ENCODE data around the gene PLSCR3.
"Not testable (repeated sequence)": the region's sequence is repeated elsewhere in the genome, so short reads cannot be mapped to it uniquely, and the experiment has no call there.

PLSCR3 gene

DNA sequence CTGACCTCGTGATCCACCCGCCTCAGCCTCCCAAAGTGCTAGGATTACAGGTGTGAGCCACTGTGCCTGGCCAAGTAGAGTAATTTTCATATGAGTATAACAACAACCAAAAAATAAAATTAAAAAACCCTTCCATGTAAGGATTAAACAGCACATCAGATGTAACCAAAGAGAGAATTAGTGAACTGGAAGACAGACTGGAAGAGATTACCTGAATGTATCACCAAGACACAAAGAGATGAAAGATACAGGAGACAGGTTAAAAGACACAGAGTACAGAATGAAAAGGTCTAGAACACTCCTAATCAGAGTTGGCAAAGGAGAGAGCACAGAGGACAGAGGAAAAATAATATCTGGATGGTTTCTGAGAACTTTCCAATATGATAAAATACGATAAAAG, 15.2 kb downstream of the PLSCR3 start:
- no peak for DNase-seq

DNA sequence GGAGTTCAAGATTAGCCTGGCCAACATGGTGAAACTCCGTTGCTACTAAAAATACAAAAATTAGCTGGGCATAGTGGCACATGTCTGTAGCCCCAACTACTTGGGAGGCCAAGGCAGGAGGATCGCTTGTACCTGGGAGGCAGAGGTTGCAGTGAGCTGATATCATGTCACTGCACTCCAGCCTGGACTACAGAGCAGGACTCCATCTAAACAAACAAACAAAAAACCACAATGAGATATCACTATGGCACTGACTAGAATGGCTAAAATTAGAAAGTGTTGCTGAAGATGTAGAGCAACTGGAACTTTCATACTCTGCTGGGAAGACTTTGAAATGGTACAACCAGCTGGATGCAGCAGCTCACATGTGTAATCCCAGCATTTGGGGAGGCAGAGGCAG, 20.0 kb downstream of the PLSCR3 start:
- no peak for DNase-seq

DNA sequence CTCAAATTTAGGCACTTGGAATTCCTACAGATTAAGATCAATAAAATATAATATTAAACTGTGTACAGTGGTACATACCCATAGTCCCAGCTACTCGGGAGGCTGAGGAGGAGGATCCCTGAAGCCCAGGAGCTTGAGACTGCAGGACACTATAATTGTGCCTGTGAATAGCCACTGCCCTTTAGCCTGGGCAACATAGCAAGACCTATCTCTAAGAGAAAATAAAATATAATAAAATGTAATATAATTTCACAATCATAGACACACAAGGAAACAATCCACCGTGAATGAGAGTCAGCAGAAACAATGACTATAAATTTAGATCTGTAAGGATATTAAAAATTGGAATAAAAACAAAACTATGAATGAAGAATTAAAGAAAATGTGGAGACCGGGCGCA, 23.5 kb downstream of the PLSCR3 start:
- DNase-seq, result no peak

DNA sequence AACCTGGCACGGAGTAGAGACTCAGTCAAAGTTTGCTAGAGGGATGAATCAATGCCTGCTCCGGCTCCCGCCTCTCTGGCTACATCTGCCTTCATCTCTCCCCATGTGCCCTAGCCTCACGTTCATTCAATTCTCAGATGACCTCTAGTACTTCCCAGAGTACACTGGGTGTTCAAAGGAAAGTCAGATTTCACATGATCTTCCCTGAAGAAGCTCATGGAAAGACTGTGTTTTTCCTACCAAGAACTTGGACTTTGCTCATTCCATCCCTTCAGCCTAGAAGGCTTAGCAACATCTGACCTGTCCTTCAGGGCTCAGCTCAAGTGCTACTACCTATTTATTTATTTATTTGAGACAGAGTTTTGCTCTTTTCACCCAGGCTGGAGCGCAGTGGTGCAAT, 24.5 kb downstream of the PLSCR3 start:
- DNase-seq, result no peak

DNA sequence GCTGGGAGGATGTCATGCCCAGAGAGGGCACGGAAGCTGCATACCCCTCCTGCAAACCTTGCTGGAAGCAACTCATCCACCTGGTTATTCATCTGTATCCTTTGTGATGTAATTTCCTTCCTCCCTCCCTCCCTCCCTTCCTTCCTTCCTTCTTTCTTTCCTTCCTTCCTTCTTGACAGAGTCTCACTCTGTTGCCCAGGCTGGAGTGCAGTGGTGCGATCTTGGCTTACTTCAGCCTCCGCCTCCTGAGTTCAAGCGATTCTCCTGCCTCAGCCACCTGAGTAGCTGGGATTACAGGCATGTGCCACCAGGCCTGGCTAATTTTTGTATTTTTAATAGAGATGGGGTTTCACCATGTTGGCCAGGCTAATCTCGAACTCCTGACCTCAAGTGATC, 25.7 kb downstream of the PLSCR3 start:
- DNase-seq, result not testable (repeated sequence)

DNA sequence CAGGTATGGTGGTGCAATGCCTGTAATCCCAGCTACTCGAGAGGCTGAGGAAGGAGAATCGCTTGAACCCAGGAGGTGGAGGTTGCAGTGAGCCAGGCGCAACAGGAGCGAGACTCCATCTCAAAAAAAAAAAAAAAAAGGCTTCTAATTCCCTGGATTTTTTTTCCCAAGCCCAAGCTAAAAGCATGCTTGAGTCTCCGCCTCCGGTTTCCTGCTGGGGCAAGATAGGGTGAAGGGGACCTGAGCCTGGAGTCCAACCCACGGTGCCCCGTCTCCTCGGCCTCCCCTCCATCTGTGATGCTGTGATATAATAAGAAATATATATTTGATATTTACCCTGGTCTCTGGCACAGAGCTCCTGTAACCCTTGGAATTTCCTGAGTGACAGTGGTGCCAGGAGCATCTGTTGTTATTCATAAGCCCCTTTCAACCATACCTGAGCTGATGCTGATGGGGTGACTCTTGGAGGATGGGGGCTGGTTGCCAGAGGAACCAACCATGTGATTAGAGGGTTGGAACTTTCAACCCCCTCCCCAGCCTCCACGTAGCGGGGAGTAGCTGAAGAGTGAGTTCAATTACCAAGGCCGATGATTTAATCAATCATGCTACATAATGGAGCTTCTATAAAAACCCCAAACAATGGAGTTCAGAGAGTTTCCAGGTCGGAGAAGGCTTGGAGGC, 26.3 kb downstream of the PLSCR3 start:
- DNase-seq, result no peak

DNA sequence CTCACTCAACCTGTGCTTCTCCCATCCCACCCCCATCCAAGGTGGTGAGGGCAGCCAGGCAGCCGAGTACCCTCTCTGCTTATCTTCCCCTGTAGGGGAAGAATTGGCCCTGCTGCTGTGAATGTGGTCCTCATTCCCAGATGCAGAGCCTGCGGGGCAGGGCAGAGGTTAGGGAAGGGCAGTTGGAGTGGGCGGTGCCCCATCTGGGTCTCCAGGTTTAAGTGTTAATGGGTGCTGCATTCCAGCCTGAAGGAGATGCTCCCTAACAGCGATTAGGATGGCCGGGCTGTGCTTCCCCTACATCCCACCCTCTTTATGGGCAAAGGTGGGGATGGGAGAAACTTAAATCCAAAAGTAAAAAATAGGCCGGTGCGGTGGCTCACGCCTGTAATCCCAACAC, 27.2 kb downstream of the PLSCR3 start:
- no peak for DNase-seq

DNA sequence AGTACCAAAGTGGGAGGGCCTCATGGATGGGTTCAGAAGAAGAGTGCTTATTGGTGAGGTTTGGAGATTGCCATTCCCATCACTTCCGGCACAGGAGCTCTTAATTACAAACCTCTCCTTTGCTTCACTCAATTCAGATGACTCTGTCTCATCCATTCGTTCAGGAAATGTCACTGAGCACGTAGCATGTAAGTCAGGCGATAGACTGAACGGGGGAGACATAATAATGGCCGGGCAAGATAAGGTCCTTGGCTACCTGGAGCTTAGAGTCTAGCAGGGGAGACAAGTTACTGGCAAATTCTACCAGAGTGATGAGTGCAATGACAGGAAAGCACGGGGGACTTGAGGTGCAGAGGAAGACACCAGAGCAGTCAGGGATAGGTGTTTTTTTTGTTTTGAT, 28.4 kb downstream of the PLSCR3 start:
- DNase-seq, result not testable (repeated sequence)

DNA sequence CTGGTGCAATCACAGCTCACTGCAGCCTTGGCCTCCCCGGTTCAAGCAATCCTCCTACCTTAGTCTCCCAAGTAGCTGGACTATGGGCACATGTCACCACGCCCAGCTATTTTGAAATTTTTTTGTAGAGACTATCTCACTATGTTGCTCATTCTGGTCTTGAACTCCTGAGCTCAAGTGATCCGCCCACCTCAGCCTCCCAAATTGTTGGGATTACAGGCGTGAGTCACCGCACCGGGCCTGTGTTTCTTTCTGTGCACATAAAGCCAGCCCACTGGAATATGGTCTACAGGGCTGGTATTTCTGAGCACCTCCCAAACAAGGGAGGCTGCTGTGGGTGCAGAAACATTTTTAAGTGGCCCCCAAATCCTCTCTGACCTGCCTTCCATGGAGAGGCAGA, 31.0 kb downstream of the PLSCR3 start:
- no peak for DNase-seq

DNA sequence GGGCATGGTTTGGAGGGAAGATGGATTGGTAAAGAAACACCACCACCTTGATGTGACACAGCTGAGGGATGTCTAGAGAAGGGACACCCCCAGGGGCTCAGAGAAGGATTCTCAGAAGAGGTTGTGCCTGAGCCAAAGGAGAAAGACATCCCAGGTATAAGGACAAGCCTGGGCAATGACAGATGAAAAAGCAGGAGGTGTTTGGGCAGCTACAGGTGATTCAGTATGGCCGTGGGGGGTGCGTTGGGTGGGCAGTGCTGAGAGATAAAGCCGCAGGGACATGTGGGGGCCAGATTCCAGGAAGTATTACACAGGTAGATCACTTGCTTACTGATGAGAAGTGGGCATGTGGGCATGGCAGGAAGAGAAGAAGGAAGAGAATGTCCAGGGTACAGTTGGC, 32.4 kb downstream of the PLSCR3 start:
- DNase-seq, result no peak

DNA sequence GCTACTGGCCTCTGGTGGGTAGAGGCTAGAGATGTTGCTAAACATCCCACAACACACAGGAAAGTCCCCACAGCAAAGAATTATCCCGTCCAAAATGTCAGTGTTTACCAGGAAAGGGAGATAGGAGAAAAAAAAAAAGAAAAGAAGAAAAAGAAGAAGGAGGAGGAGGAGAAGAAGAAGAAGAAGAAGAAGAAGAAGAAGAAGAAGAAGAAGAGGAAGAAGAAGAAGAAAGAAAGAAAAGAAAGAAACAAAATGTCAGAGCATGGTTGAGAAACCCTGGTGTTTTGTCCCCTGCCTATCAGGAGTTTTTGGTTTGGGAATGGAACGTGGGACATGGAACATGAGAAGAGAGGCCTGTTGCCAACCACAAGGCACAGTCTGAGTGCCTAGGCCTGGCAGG, 36.9 kb downstream of the PLSCR3 start:
- no peak for DNase-seq

DNA sequence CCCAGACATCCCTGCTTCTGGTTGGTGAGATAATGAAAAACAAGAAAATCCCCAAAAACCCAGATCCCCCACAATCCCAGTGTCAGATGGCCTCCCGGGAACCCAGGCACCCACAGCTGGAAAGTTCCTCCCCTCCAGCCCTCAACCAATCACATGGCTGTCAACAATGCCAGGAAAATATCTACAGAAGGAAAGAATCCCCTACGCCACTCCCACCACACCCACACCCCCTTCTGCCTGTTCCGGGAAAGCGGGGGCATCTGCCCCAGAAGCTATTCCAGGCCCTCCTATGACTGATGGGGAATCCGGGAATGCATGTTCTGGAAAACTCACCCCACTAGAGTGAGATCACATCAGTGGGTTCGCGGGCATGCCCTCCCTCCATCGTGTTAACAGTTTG, 37.6 kb downstream of the PLSCR3 start:
- no peak for DNase-seq

DNA sequence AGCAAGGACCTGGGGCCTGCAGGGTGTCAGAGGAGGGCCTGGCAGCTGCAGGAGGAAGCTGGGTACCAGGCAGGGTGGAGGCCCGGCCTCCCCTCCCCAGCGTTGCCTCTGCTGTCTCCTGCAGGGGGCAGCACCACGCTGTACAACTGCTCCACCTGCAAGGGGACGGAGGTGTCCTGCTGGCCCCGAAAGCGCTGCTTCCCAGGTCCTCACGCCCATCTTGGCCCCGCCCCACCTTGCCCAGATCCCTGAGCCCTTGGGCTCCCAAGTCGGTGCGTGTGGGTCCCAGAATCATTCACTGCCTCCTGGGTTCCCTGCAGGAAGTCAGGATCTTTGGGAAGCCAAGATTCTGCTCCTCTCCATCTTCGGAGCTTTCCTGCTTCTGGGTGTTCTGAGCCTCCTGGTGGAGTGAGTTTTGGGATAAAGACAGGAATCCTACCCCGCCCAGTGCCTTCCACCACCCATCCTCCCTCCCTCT, 38.2 kb downstream of the PLSCR3 start:
- peak; percentile 60 to 85 (median 77) for DNase-seq

DNA sequence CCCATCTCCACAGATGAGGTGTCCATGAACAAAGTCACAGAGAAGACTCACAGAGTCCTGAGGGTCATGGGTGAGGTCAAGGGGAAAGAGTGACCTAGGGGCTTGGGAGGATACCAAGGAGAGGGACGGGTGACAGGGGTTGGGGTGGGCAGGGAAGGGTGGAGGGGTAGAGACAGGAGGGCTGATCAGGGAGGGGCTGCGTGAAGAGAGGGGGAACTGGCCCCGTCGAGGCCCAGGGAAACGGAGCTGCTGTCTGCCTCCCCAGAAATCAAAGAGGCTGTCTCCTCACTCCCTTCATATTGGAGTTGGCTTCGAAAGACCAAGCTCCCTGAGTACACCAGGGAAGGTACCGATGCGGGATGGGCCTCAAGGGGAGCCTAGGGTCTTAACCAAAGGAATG, 38.8 kb downstream of the PLSCR3 start:
- no peak for DNase-seq

DNA sequence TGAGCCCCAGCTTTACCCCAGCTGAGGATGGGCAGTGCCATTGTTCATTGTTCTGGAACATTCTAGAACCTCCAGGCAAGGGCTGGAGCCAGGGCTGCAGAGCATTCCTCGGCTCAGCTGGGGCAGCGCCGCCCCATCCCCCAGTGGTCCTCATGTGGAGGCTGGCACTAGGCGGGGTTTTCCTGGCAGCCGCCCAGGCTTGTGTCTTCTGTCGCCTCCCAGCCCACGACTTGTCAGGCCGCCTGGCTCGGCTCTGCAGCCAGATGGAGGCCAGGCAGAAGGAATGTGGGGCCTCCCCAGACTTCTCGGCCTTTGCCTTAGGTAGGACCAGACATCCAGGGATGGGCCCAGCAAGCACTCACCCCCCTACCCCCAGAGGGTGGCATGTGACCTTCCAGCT, 39.3 kb downstream of the PLSCR3 start, which contains the start of gene TMEM95:
Gene TMEM95, plus strand, starts transcription at position 104 of the 400 bp plus-strand sequence. Its CDS starts 49 bp downstream, at position 153.
- DNase-seq, result no peak

DNA sequence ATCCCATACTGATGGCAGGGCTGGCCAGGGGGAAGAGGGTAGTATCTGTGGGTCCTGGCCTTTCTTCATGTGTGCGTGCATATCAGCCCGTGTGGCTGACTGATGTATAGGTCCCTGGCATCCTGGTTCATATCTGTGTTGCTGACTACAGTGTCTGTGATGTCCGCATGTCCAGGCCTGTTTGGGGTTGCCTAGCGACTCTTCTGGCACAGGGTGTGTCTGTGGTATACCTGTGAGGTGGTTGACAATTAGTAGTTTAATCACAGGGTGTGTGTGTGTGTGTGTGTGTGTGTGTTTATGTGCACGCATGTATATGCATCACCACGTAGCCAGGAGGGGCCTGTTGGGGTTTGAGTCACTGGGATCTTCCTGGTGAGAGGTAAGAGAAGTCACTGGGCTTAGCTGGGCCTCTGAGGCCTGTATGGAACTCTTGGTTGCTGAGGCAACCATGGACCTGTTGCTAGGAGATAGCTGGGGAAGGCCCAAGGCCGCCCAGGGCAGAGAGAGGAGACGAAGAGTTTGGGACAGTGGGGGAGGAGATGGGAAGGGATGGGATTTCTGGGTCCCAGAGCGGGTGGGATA, 40.0 kb downstream of the PLSCR3 start:
- DNase-seq, result no peak

DNA sequence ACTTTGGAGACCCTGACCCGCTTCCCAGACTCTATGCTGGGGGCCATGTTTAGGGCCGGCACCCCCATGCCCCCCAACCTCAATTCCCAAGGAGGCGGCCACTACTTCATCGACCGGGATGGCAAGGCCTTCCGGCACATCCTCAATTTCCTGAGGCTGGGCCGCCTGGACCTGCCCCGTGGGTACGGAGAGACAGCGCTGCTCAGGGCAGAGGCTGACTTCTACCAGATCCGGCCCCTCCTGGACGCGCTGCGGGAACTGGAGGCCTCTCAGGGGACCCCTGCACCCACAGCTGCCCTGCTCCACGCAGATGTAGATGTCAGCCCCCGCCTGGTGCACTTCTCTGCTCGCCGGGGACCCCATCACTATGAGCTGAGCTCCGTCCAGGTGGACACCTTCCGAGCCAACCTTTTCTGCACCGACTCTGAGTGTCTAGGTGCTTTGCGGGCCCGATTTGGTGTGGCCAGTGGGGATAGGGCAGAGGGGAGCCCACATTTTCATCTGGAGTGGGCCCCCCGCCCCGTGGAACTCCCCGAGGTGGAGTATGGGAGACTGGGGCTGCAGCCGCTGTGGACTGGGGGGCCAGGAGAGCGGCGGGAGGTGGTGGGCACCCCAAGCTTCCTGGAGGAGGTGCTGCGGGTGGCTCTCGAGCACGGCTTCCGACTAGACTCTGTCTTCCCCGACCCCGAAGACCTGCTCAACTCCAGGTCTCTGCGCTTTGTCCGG, 41.3 kb downstream of the PLSCR3 start:
- DNase-seq, result no peak

DNA sequence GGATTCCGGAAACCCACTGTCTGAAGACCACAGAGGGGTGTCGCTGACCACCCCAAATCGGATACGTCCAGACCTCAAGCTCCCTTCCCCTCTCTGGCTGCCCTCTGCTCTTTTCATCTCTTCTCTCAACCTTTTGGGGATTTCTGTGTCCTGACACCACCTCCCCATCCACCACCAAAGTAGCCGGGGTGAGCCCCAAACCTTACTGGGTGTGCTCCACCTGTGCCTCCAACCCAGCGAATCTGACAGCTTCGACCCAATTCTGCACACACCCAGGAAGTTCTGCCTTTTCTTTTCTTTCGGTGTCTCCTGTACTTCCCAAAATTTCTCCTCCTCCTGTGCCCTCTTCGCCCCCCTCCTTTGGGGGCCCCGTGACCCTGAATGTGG, 41.8 kb downstream of the PLSCR3 start:
- DNase-seq, result no peak

DNA sequence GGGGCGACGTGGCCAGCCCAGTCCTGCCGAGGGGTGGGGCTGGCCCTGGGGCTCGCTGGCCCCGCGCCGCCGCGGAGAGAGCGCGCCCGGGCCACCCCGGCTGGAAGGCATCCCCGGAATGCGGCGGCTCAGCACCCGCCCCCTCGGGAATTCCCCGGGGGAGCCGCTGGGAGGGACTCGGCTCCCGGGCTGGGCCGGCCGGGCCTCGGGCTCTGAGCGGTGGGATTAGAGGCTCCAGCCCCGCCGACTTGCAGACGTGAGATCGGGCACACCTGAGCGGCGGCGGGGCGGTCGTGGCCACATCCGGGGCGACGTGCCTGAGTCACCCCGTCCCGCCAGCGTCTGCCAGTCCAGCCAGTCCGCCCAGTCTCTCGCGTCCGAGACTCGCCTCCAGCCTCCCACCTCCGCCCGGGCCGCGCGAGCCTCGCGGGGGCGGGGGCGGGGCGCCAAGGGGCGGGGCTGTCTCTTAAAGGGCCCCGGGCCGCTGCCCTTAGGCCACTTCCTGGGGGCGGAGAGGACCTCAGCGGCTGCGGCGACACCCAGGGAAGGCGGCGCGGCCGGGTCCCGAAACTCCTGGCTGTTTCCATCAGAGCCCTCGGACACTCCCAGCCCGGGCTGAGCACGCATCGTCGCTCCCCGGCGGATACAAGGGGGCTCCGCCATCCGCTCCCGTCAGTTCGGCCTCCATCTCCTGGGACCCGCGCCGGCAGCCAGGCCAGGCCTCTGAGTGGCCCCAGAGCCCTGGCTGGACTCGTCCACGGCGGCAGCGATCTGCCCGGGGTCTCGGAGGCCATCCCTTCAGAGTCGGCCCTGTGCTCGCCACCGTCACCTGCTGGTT, 42.4 kb downstream of the PLSCR3 start, which contains the start of gene KCTD11:
Gene KCTD11, plus strand, starts transcription at position 498 of the 838 bp plus-strand sequence.
- DNase-seq, result peak; percentile 58 to 80 (median 76)

DNA sequence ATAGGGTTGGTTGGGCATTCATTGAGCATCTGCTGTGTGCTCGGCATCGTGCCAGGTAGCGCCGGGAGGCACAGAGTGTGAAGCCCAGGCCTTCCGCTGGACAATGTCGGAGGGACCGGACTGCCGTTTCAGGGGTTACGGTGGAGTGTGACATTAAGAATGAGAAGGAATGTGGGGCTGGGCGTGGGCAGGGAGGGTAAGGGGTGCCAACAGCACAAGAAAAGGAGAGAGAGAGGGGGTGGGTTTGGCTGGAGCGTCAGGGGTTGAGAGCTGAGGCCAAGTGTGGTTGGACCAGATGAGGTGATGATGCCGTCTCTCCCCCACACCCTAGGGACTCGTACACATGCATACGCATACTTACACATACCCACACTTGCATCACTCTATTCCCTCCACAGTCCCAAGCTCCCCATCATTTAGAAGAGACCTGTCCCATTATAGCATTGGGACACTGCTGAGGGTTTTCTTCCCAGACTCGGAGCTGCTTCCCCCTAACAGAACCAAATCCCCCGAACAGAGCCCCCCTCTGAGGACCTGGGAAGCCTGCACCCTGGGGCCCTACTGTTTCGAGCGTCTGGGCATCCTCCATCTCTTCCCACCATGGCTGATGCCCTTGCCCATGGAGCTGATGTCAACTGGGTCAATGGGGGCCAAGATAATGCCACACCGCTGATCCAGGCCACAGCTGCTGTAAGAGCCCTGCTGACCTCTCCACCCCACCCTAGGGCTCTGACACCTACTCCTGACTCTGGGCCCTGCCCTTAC, 45.7 kb downstream of the PLSCR3 start:
- no peak for DNase-seq

DNA sequence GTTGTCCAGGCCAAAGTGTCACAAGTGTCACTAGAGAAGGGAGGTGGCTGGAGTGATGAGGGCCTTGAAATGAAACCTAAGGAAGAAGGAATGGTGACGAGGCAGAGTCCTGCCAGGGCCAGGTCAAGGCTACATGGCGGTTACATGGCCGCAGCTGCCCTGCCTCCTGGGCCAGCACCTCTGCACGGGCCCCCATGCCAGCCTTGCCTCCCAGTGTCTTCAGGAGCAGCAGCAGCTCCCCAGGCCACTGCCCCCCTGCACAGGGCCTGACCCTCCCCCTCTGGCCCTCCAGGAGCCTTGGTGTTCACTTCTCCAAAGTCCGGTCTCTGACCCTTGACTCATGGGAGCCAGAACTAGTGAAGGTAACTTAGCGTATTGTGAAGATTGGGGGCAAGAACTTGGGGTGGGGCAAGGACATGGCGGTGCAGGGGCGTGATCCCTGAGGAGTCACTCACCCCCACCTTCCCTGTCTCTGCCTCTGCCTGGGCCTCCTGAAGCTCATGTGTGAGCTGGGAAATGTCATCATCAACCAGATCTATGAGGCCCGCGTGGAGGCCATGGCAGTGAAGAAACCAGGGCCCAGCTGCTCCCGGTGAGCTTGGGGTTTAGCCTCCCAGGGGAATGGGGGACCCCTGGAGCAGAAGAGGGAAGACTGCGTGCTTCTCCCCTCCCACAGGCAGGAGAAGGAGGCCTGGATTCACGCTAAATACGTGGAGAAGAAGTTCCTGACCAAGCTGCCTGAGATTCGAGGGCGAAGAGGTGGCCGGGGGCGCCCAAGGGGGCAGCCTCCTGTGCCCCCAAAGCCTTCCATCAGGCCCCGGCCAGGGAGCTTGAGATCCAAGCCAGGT, 46.5 kb downstream of the PLSCR3 start:
- DNase-seq, result no peak
